Activated T-helper 1 cell treated with anti-CD3 and anti-CD28 coated beads, Interleukin-12 subunit alpha, Interleukin-12 subunit beta, Interleukin-2, Interleukin-4 antibody, amounts not matched to agents 30 ng/mL and 10 ng/mL and 1 ng/mL, durations not matched to agents 14 hours and 24 hours and 36 hours (primary cell): ENCODE measurements around the gene GCLC. TPM values are rescaled to one million over a fixed set of nuclear protein-coding genes. Genes with fewer than 3 reads are reported as not detected.
"Not testable (repeated sequence)": the region's sequence is repeated elsewhere in the genome, so short reads cannot be mapped to it uniquely, and the experiment has no call there.

Experiments
- DNase-seq: peaks from one replicate; pipeline ENCODE4 v3.0.0; 2021; ENCODE audit warnings: low spot score
- H3K27ac Mint-ChIP-seq: one replicate; pipeline ENCODE4 v1.8.0; 2021; ENCODE audit warnings: mild to moderate bottlenecking, mixed read lengths
- H3K27me3 Mint-ChIP-seq: one replicate; pipeline ENCODE4 v1.8.0; 2022; ENCODE audit warnings: mild to moderate bottlenecking, moderate library complexity, mixed read lengths; ENCODE audit not compliant: insufficient read depth
- H3K36me3 Mint-ChIP-seq: one replicate; pipeline ENCODE4 v1.8.0; 2021; ENCODE audit warnings: low read depth, mixed read lengths
- H3K4me1 Mint-ChIP-seq: one replicate; pipeline ENCODE4 v1.8.0; 2021; ENCODE audit warnings: low read depth, mixed read lengths
- H3K4me3 Mint-ChIP-seq: one replicate; pipeline ENCODE4 v1.8.0; 2021; ENCODE audit warnings: mild to moderate bottlenecking, moderate library complexity, mixed read lengths
- H3K9me3 Mint-ChIP-seq: one replicate; pipeline ENCODE4 v1.8.0; 2021; ENCODE audit warnings: mixed read lengths
- intact Hi-C: fragments of 100-400 bp; cut with micrococcal nuclease; formaldehyde crosslinking; loops from one replicate; pipeline ENCODE4 v1.15.1; 2024
- total RNA-seq: library from RNA; stranded (reverse); gene quantifications from 2 replicates; pipeline ENCODE4 v1.2.3, GENCODE V29; 2022

GCLC gene
- total RNA-seq, 1 donor from 2014 or later = 26.1 TPM

GRCh38 chr6:53579338-53579737 lies 34.4 kb upstream of the GCLC start:
- H3K36me3 Mint-ChIP-seq = no peaks in the 10 kb centered on the region

GRCh38 chr6:53578371-53578770 lies 33.5 kb upstream of the GCLC start:
- Mint-ChIP-seq H3K36me3 (no peaks in the 10 kb centered on the region), H3K4me1 (no peaks in the 10 kb centered on the region), H3K27me3 (peaks cover 4% of the 10 kb centered on the region), H3K4me3 (no peak overlapping the region), H3K9me3 (no peaks in the 10 kb centered on the region), H3K27ac (no peak overlapping the region)
- no peak for DNase-seq
- intact Hi-C loops = no loop called here

More at GRCh38 chr6:53579338-53579737, 34.4 kb upstream of the GCLC start:
- intact Hi-C loops = no loop called here
- no peak overlapping the region for H3K4me3 Mint-ChIP-seq
- H3K27ac Mint-ChIP-seq = no peak overlapping the region
- peaks cover 4% of the 10 kb centered on the region for H3K27me3 Mint-ChIP-seq
- H3K9me3 Mint-ChIP-seq = no peaks in the 10 kb centered on the region
- H3K4me1 Mint-ChIP-seq = no peaks in the 10 kb centered on the region
- no peak for DNase-seq

- H3K9me3 Mint-ChIP-seq = no peaks in the 10 kb centered on the region
- H3K4me3 Mint-ChIP-seq = no peak overlapping the region
- peaks cover 2% of the 10 kb centered on the region for H3K27me3 Mint-ChIP-seq
- no peaks in the 10 kb centered on the region for H3K4me1 Mint-ChIP-seq
- intact Hi-C loops = no loop called here
- H3K36me3 Mint-ChIP-seq = no peaks in the 10 kb centered on the region
- H3K27ac Mint-ChIP-seq = no peak overlapping the region
- no peak for DNase-seq
Measured at GRCh38 chr6:53573299-53573698, 28.4 kb upstream of the GCLC start.

- H3K4me1 Mint-ChIP-seq, H3K4me3 Mint-ChIP-seq, H3K9me3 Mint-ChIP-seq, H3K27ac Mint-ChIP-seq, H3K36me3 Mint-ChIP-seq, intact Hi-C loops, H3K27me3 Mint-ChIP-seq, DNase-seq: not testable (repeated sequence)
Measured at GRCh38 chr6:53572379-53572778, 27.5 kb upstream of the GCLC start.

GRCh38 chr6:53568776-53569616 lies 24.1 kb upstream of the GCLC start:
- H3K27ac Mint-ChIP-seq = no peak overlapping the region
- DNase-seq = no peak
- no peak overlapping the region for H3K4me3 Mint-ChIP-seq
- no peaks in the 10 kb centered on the region for H3K36me3 Mint-ChIP-seq
- intact Hi-C loops = no loop called here
- peaks cover 11% of the 10 kb centered on the region for H3K27me3 Mint-ChIP-seq
- H3K9me3 Mint-ChIP-seq = no peaks in the 10 kb centered on the region
- no peaks in the 10 kb centered on the region for H3K4me1 Mint-ChIP-seq

- intact Hi-C loops = no loop called here
- H3K36me3 Mint-ChIP-seq = no peaks in the 10 kb centered on the region
- no peaks in the 10 kb centered on the region for H3K9me3 Mint-ChIP-seq
- H3K4me1 Mint-ChIP-seq = no peaks in the 10 kb centered on the region
- DNase-seq = no peak
- H3K27me3 Mint-ChIP-seq = peaks cover 19% of the 10 kb centered on the region
- no peak overlapping the region for H3K4me3 Mint-ChIP-seq
- no peak overlapping the region for H3K27ac Mint-ChIP-seq
Measured at GRCh38 chr6:53567701-53568100, 22.8 kb upstream of the GCLC start.

GRCh38 chr6:53566755-53567154 lies 21.9 kb upstream of the GCLC start:
- Mint-ChIP-seq H3K4me3 (no peak overlapping the region), H3K27ac (no peak overlapping the region), H3K4me1 (no peaks in the 10 kb centered on the region), H3K9me3 (peaks cover 5% of the 10 kb centered on the region), H3K36me3 (no peaks in the 10 kb centered on the region), H3K27me3 (peaks cover 25% of the 10 kb centered on the region)
- intact Hi-C loops = no loop called here
- no peak for DNase-seq

- Mint-ChIP-seq H3K27ac (no peak overlapping the region), H3K27me3 (peaks cover 29% of the 10 kb centered on the region), H3K4me1 (no peaks in the 10 kb centered on the region), H3K9me3 (peaks cover 9% of the 10 kb centered on the region), H3K4me3 (no peak overlapping the region), H3K36me3 (no peaks in the 10 kb centered on the region)
- intact Hi-C loops = no loop called here
- DNase-seq = no peak
Measured at GRCh38 chr6:53565886-53566285, 21.0 kb upstream of the GCLC start.

GRCh38 chr6:53564401-53565065 lies 19.6 kb upstream of the GCLC start:
- no peaks in the 10 kb centered on the region for H3K4me1 Mint-ChIP-seq
- no peak overlapping the region for H3K4me3 Mint-ChIP-seq
- peaks cover 18% of the 10 kb centered on the region for H3K9me3 Mint-ChIP-seq
- peaks cover 29% of the 10 kb centered on the region for H3K27me3 Mint-ChIP-seq
- peaks cover 2% of the 10 kb centered on the region for H3K36me3 Mint-ChIP-seq
- no peak overlapping the region for H3K27ac Mint-ChIP-seq
- intact Hi-C loops = no loop called here
- no peak for DNase-seq

- intact Hi-C loops = no loop called here
- Mint-ChIP-seq H3K36me3 (peaks cover 4% of the 10 kb centered on the region), H3K4me1 (no peaks in the 10 kb centered on the region), H3K27me3 (peaks cover 7% of the 10 kb centered on the region), H3K9me3 (peaks cover 33% of the 10 kb centered on the region), H3K27ac (no peak overlapping the region), H3K4me3 (no peak overlapping the region)
- no peak for DNase-seq
Measured at GRCh38 chr6:53556986-53557715, 12.2 kb upstream of the GCLC start.

- DNase-seq, H3K4me3 Mint-ChIP-seq, H3K4me1 Mint-ChIP-seq, intact Hi-C loops, H3K27ac Mint-ChIP-seq, H3K27me3 Mint-ChIP-seq, H3K36me3 Mint-ChIP-seq: not testable (repeated sequence)
- peaks cover 18% of the 10 kb centered on the region for H3K9me3 Mint-ChIP-seq
Measured at GRCh38 chr6:53553600-53553999, 8.7 kb upstream of the GCLC start.

GRCh38 chr6:53551681-53552080 lies 6.8 kb upstream of the GCLC start:
- peaks cover 15% of the 10 kb centered on the region for H3K4me1 Mint-ChIP-seq
- DNase-seq, H3K27me3 Mint-ChIP-seq, H3K36me3 Mint-ChIP-seq, H3K27ac Mint-ChIP-seq, intact Hi-C loops, H3K4me3 Mint-ChIP-seq: not testable (repeated sequence)
- peaks cover 11% of the 10 kb centered on the region for H3K9me3 Mint-ChIP-seq
